Astrocyte (in vitro differentiated cells and primary cell): ENCODE data around the gene EGFL7.

Experiments
- EZH2 ChIP-seq: IDR thresholded peaks from 2 replicates; pipeline ENCODE4 v1.6.1; 2012; ENCODE audit warnings: mild to moderate bottlenecking, low read length, inconsistent platforms; ENCODE audit not compliant: insufficient read depth
- TF ChIP-seq, protein P1 (sequence below): IDR thresholded peaks from 2 replicates; pipeline ENCODE4 v1.5.1; 2011; ENCODE audit warnings: low read depth, mild to moderate bottlenecking, inconsistent platforms, low read length, moderate library complexity; ENCODE audit not compliant: insufficient read depth

DNA sequence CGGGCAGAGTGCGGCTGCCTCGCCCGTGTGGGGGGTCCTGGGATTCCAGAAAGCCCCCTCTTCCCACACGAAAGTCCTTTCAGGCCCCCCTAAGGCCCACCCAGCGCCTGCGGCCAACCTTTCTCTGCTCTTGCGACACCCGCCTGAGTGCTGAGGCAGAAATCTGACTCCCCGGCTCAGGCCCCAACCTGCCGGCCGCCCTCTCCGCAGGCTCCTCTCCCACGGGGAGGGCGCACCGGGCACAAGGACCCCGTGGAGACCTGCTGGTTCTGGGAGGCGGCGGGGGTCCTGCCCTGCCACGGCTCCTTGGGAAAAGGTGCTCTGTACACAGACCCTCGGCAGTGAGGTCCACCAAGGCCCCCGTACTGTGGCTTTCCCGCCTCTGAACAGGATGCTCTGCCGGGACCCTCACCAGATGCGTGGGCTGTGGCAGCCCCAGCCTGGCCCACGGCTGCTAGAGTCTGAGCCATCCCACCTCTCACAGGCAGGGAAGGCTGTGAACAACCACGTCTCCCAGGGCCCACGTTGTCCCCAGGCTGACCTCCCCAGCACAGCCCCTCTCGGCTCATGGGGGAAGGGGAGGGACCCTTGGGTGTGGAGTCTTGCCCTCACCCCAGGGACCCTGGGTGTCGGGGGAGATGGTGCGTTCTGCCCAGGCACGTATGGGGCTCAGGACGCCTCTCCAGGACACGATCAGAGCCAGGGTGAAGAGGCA lies 41.5 kb upstream of the EGFL7 start:
- TF ChIP-seq, protein P1, sequence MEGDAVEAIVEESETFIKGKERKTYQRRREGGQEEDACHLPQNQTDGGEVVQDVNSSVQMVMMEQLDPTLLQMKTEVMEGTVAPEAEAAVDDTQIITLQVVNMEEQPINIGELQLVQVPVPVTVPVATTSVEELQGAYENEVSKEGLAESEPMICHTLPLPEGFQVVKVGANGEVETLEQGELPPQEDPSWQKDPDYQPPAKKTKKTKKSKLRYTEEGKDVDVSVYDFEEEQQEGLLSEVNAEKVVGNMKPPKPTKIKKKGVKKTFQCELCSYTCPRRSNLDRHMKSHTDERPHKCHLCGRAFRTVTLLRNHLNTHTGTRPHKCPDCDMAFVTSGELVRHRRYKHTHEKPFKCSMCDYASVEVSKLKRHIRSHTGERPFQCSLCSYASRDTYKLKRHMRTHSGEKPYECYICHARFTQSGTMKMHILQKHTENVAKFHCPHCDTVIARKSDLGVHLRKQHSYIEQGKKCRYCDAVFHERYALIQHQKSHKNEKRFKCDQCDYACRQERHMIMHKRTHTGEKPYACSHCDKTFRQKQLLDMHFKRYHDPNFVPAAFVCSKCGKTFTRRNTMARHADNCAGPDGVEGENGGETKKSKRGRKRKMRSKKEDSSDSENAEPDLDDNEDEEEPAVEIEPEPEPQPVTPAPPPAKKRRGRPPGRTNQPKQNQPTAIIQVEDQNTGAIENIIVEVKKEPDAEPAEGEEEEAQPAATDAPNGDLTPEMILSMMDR, result no peak
- TF ChIP-seq EZH2, result no peak
